HG03575 (cell line): ENCODE data around the gene PDGFRB.

Source experiments
- ATAC-seq: cut with Tn5 transposase; IDR thresholded peaks from one replicate; pipeline ENCODE4 v1.9.1; 2021; ENCODE audit not compliant: unreplicated experiment, insufficient number of reproducible peaks, low FRiP score; ENCODE audit errors: extremely low read depth

The PDGFRB gene

DNA sequence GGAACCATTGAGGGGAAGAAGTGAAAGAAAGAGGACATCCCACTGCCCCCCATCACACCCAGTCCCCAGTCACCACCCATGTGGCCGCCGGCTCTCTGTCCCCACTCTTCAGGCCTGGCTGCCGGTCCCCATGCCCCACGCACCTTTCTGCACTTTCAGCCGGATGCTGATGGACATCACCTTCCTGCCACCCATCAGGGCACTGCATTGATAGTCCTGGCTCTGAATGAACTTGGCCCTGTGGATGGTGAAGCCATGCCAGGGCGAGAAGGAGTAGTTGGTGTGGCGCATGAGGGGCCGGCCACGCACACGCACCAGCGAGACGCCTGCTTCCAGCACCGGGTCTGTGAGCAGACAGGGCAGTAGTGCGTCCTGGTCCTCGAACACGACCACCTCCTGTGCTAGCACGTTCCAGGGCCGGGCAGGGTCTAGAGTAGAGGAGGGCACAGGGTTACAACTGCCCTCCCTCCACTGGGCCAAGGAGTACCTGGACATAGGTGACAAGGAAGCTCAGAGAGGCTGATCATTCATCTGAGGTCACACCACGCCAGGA, 75.7 kb downstream of the PDGFRB start:
- no peak for ATAC-seq

DNA sequence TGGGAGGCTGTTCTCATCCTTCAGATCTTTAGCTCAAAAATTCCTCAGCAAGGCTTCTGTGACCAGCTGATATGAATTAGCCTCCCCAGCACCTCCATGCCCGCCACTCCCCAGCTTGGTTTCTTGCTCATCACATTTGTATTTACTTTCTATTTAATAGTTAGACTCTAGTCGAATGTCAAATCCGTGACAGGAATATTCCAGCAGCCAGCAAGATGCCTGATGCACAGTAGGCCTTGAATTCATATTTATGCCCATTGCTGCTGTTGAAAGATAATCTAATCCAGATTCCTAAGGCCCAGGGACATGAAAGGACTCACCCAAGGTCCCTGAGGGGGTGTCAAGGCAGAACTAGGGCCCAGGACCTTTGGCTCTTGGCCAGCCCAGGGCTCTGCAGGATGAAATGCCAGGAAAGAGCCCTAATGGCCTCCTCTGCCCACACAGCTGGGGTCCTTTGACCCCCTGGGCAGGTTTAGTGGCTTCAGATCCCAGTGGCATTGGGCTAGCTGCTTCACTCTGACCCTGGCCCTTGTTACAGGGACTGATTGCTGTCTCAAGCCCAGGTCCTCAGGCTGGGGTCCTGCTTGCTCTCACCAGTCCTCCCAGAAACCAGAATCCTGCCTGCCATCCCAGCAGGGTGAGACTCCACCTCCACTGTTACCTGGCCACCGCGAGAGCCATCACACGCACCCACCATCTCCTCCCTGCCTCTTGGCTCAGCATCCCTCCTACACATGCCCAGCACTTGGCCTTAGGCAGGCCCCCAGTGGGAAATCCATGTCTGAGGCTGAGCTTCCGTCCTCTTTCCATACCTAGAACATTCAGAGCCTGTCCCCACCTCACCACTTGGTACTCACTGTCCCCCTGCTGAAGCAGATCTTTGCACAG, 76.6 kb downstream of the PDGFRB start:
- no peak for ATAC-seq

DNA sequence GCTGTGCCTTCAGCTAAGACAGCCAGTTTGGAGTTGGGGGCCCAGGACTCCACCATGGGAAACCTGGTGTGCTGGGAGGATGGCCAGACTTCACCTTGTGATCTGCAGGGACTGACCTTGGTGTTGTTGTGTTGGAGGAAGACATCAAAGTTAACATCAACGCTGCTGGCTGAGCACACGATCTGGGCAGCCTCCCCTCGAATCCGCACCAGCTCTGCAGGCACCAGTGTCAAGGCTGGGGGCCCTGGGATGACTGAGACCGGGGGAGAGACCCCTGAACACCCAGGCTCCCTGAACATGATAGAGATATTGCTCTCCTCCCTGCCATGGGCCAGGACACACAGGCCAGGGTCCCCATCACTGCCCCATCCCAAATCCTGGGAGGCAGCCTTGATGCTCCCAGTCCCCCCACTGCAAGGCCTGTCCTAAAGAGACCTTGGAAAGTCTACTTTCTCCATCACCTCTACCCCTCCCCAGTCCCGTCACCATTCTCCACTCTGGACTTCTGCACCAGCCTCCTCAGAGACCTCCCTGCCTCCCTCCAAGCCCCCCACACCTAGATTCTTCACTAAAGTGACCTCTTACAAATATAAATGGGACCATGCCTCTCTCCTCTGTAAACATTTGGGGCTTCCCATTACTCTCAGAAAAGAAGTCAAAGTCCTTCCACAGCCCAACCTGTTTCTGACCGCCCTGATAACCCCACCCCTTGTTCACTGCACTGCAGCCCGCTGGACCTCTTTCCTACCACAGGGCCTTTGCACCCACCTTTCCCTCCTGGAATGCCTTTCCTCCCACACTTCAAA, 77.4 kb downstream of the PDGFRB start:
- ATAC-seq, result no peak

DNA sequence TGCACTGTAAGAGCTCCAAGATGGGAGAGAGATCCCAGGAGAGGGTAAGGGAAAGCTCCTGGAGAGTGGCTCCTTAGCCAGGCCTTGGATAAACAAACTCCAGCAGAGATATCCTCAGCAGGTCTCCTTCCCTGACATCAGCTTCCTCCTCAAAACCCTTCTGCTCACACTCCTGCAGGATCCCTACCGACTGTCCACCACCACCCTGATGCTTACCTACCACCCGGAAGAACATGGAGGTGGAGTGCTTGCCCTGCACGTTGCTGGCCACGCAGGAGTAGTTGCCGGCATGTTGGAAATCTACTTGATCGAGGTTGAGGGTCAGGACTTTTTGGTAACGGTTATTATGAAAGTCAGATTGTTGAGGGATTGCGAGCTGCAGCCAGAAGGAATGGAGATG, 78.6 kb downstream of the PDGFRB start:
- no peak for ATAC-seq

DNA sequence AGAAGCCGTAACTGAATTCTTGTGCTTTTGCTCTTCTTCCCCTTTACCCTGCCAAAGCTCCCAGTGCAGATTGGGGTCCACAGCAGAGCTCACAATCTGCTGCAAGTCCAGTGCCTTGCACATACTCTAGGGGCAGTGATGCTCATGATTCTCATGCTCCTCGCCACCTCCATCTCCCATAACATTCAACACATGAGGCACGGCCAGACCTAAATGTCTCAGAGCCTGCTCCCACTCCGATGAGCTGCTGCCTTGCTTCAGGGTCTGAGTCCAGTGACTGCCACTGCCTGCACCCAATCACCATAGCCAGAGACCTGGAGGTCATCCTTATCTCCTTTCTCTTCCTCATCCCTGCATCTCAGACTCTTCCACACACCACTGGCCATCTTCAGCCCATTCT, 79.8 kb downstream of the PDGFRB start:
- no peak for ATAC-seq

DNA sequence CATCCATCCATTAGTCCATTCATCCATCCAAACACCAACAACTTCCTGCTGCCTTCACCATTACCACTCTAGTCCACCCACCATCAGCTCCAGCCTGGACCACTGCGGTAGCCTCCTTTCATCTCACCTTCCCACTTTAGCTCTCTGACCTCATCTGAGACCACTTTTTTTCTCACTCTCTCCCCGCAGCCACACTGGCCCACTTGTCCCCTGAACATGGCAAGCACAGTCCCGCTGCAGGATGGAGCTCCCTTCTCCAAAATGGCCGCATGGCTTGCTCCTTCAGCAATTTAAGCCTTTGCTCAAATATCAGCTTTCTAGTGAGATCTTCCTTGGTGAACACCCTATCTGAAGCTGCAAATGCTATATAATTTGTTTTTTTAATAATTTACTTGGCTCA, 80.4 kb downstream of the PDGFRB start:
- no peak for ATAC-seq

DNA sequence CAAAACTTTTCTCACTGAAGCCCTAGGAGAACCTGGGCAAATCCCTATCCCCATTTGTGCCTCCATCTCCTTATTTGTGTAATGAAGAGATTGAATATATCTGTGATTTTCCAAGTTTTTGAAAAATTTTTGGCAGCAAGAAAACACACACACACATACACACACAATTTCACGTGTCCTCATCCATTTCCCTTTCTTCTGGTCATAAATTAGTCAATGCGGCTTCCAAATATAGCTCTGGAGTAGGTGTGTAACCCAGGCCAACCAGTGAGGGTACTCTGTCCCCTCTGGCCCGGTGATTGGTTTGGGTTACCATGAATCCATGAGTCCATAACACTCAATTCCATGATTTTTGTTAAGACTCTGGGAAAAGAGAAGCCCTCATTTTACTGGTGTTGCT, 82.0 kb downstream of the PDGFRB start:
- no peak for ATAC-seq

DNA sequence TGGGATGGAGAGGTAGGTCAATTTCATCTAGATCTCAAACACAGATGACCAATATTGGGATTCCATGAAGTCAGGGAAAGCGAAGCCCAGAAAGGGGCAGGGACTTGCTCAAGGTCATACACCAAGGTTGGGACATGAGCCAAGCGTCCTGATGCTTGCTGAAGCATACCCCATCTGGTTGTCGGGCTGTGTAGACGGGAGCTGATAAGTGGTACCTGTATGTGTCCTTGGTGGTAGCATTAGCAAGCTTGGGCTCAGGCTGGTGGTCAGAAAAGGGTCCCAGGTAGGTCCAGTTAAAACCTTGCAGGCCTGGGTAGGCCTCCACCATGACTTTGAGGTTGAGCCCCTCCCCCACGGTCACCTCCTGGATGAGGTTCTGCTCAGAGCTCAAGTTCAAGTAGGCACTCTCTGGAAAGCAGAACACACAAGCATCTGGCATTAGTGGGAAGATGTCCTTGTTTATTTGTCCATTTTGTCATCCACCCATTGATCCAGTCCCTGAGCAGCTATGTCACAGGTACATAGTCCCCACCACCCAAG, 82.5 kb downstream of the PDGFRB start:
- ATAC-seq, result no peak

DNA sequence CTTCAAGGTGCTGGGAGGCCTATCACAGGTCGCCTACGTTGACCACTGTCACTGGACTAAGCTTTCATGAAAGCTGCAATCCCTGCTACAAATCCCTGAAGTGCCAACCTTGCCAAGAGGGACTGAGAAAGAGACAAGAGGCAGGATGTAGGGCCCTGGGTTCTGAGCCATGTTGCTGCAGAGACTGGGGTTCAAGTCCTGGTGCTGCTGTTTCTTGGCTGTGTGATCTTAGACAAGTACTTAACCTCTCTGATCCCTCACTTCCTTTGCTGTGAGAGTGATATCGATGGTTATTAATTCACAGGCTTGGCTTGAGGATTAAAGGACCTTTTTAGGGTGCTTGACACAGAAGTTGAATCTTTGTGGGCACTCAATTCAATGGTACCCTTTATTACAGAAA, 84.8 kb downstream of the PDGFRB start:
- ATAC-seq, result no peak

DNA sequence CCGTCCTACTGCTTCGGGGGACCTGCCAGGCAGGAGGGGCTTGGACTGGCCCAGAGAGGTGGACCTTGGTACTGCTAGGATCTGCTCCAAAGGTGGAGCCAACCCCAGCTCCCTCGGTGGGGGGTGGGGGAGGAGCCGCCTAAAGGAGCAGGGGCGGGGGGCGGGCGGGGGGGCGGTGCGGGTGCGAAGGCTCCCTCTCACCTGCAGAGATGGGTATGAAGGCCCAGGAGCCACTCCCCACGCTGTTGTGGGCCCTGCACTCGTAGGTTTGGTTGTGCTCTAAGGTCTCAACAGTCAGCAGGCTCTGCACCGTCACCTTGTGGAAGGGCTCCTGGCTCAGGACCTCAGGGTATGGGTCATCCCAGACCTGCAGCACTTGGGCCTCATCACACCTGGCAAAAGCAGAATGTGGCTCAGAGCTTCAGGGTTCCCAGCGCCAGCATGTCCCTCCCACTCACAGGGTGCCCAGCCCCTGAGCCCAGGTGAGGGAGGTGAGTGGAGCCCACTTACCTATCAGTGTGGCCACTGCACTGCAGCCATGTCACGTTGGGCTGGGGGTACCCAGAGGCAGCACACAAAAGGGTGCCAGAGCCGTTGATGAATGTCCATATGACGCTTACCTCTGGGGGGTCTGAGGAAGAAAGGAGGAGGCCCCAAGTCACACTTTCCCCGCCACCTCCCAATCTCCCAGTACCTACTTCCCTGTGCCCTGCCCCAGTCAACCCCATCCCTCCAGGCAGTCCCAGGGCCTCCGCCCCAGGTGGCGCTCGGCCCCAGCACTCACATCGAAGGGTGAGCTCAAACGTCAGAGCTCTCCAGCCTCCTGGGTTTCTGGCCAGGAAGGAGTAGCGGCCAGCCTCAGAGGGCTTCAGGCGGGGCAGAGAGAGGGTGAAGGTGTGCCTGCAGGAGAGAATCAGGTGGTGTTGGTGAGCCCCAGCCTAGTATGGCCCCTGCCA, 85.7 kb downstream of the PDGFRB start:
- no peak for ATAC-seq

DNA sequence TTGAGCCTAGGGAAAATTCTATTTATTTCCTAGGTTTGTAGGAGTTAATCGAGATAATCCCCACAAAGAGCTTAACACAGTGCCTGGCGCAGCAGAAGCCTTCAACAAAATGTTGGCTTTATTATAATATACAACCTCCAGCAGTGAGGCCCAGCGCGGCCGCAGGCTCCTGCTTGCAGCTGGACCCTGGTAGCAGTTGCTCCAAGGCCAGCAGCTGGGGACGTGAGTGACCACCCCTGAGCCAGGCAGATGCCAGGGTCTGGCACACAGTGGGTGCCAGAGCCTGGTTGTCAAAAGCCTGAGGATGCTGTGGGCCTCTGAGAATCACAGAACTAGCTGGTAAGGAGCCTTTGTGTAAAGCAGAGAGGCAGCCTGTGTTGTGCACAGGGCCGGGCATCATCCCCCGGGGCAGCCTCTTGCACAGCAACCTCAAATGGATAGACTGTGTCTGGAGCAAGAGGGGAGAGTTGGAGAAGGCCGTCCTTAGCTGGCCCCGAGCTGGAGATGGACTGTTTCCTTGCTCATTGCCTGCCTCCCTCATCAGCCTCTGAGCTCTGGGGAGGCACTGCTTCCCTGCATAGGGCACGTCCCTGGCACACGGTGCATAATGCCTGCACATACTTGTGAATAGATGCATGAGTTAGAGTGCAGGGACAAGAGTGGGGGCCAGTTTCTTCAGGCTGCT, 86.5 kb downstream of the PDGFRB start:
- no peak for ATAC-seq

DNA sequence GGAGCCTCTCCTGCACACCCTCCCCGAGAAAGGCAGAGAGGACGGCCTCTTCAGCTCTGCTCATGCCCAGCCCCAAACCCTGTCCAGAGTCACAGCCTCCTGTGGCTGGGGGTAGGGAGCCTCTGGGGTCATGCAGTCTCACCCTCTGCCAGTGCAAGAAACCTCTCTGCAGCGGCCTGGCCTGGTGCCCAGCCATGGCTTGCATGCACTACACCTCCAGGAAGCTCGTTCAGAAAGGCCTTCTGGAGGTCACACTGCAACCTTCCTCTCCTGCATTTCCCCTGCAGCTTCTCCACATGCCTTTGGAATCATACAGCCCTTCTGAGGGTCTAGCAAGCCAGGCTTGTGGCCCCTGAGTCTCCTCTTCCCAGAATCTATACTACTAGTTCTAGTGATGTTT, 87.2 kb downstream of the PDGFRB start:
- no peak for ATAC-seq

DNA sequence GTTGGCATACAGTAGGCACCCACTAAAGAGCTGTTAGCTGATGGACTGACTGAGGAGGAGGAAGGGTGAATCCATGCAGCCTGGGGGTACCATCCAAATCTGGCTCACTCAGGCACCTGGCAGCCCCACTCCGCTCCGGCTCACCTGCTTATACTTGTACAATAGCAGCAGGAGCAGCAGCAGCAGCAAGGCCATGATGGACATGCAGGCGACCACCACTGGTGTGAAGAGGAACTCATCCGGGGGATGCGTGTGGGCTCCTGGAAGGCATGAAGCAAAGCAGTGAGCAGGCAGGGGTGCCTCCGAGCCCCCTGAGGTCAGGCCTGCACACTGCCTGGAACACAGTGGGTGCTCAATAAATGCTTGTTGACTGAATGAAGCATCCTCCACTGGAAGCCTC, 87.6 kb downstream of the PDGFRB start:
- no peak for ATAC-seq

DNA sequence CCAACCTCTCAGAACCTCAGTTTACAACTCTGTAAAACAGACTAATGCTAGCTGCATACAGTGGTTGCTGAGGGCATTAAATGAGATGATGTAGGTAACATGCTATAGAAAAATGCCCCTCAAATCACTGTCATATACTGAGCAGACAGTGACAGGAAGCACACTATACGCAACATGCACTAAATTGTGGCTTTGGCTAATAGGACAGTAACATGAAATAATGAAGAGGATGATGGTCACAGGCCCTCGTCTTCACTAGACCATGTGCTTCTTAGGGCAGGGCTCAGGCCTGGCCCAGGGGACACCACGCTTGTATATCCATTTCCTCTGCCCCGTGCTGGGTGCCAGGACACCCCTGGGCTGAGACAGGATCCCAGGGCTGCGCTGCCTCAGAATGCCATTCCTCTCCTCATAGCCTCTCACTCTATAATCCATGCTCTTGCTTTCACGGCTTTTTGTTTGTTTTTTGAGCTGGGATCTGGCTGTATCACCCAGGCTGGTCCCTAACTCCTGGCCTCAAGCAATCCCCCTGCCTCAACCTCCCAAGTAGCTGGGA, 88.2 kb downstream of the PDGFRB start:
- no peak for ATAC-seq

DNA sequence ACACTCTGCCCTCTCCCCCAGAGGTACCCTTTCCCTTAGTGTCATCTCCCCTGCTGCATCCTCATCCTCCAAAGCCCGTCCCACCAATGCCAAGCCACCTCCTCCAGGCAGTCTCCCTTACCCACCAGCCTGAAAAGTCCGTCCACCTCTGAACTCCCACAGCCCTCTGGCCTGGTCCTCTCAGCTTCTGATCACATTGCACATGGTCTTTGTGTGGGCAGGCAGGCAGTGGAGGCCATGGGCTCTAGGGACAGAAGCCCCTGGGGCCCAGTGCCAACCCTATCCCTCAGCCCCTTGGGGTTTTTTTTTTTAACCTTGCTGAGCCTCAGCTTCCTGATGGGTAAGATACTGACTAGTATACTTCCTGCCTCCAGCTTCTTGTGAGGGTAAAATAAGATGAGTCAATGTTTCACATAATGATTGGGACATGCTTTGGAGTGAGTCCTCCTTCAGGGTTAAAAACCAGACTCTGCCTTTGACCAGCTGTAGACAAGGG, 88.7 kb downstream of the PDGFRB start:
- ATAC-seq, result no peak

DNA sequence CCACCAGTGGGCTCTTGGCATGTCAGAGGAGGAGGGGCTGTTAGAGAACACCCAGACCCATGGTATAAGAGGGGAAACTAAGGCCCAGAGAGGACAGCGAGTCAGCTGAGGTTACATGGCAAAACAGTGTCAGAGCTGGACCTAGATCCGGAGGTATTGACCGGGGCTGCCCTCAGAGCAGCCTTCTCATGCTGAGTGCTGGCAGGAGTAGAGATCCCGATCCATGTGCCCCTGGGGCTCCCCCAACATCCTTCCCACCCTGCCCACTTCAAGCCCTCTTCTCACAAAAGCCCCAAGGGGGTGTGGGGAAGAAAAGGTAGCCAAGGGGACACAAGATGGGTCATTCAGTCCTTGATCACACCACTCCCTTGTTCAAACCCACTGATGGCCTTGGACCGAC, 89.2 kb downstream of the PDGFRB start:
- ATAC-seq, result no peak

DNA sequence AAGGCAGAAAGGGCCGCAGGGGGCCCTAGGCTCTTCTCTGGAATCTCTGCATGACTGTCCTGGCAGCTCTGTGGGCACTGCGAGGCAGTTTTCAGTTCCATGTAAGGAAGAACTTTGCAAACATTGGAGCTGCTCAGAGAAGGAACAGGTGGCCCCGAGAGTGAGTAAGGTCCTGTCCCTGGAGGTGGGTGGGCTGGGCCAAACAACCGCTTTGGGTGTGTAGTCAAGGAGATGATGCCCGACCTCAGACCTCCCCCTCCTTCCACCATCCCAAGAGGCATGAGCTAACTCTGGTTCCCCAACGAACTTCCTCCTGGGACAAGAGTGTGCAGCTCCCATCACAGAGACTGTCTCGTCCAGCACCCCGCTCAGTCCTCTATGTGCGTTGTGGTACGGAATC, 89.8 kb downstream of the PDGFRB start:
- no peak for ATAC-seq

DNA sequence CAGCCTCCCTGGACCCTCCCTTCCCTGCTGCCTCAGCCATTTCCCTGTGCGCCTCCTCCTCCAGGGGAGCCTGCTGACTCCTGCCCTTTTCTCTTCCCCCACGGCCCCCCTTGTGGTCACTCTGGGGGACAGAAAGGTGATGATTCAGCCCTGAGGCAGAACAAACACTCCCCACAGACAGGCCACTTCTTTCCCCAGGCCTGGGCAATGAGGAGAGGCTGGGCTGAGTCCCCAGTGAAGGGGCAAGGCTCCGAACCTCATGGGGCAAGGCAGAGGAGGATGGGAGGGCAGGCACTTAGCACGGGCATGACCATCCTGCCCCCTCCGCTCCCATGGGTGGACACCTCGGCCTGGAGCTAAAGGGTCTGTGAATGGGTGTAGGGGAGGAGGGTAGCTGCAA, 90.3 kb downstream of the PDGFRB start:
- ATAC-seq, result no peak
